Astrocyte of the spinal cord (primary cell): ENCODE data around the gene CDK13.

Experiments used
- DNase-seq: peaks from one replicate; pipeline ENCODE4 v3.0.0; 2011; ENCODE audit warnings: low read depth, low spot score
- H3K4me3 ChIP-seq: 2 replicates; pipeline ENCODE4 v1.5.1; 2011; ENCODE audit warnings: low read depth, mild to moderate bottlenecking, low read length, moderate library complexity
- CTCF ChIP-seq: IDR thresholded peaks from 2 replicates; pipeline ENCODE4 v1.5.1; 2012; ENCODE audit warnings: low read depth, mild to moderate bottlenecking, low read length, inconsistent platforms
- in situ Hi-C: cut with HindIII; loops from 2 replicates; pipeline ENCODE4 v1.10.0; 2017; ENCODE audit warnings: low sequenced_read_pairs

Gene CDK13

GRCh38 chr7:40000734-40001315 lies 50.8 kb downstream of the CDK13 start:
- DNase-seq: peak; percentile 16
- no peak overlapping the region for H3K4me3 ChIP-seq
- in situ Hi-C loops: no loop called here
- TF ChIP-seq CTCF: no peak

GRCh38 chr7:40001649-40002048 lies 51.6 kb downstream of the CDK13 start:
- TF ChIP-seq CTCF: no peak
- no peak for DNase-seq
- in situ Hi-C loops: no loop called here
- H3K4me3 ChIP-seq: no peak overlapping the region

- in situ Hi-C loops: no loop called here
- TF ChIP-seq CTCF: no peak
- DNase-seq: no peak
These were observed 53.5 kb downstream of the CDK13 start for GRCh38 chr7:40003597-40003996.

GRCh38 chr7:40008223-40008815 lies 58.3 kb downstream of the CDK13 start:
- TF ChIP-seq CTCF: no peak
- H3K4me3 ChIP-seq: no peak overlapping the region
- peak; percentile 79 for DNase-seq
- in situ Hi-C loops: no loop called here

More at GRCh38 chr7:40003597-40003996, 53.5 kb downstream of the CDK13 start:
- H3K4me3 ChIP-seq: no peak overlapping the region

GRCh38 chr7:40009301-40009700 lies 59.2 kb downstream of the CDK13 start:
- DNase-seq: no peak
- TF ChIP-seq CTCF: no peak
- in situ Hi-C loops: no loop called here
- no peak overlapping the region for H3K4me3 ChIP-seq

GRCh38 chr7:40014376-40014775 lies 64.3 kb downstream of the CDK13 start:
- H3K4me3 ChIP-seq: no peak overlapping the region
- no peak for TF ChIP-seq CTCF
- no peak for DNase-seq
- in situ Hi-C loops: no loop called here
